ENCODE results near the gene IKZF1.

IKZF1 gene

DNA sequence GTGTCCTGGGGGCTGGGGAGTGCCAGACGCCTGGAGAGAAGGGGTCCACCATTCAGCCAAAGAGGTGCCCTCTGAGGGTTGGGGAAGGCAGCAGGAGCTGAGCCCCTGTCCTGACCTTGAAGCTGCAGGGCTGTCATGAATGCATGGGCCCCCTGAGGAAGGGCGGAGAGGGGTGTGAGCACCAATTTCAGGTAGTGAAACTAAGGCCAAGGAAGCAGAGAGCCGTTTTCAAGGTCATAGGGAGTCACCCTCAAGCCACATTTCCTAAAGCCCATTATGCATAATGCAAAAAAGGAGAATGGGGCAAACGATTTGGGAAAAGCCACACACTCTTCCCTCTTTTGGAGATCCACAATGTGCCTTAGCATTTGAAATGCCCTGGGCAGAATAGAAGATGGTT lies 108.5 kb downstream of the IKZF1 start:
- DNase-seq (ENCODE audit: low read depth): no peak

DNA sequence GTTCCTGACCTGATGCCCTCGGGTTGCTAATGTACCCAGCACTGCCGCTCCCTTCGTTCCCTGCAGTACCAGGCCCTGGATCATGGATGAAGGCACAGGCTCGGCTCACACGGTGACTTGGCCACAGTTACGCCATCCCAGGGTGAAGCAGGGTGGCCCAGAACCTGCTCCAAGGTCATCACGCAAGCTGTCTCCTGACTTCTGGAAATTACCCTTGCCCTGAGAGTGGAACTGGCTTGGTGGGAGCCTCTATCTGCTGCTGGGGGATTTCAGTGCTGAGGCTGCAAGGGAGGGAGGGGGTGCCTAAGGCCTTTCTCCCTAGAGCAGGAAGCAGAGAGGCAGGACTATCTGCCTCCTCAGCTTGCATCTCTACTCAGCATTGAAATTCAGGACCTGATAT lies 109.0 kb downstream of the IKZF1 start:
- no peak for DNase-seq (ENCODE audit: low read depth)

DNA sequence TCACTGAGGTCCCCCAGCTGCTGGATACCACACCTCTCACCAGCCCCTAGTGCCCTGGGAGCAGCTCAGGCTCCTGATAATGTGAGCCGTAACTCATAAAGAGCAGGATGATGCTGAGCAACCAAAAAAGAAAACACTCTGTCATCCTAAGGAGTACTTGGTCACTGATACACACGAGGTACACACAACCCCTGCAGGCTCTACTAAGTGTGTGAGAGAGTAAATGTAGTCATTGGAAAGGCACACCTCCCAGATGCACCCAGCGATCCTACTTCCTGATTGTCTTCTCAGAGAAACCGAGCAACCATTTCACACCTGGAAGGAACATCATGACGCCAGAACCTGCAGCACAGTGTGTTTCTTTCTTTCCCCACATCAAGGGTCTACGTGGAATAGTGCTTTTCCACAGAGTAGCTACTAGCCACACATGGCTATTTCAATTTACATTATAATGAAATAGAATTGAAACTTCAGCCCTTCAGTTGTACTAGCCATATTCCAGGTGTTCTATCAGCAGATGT lies 111.4 kb downstream of the IKZF1 start:
- no peak for DNase-seq (ENCODE audit: low read depth)

DNA sequence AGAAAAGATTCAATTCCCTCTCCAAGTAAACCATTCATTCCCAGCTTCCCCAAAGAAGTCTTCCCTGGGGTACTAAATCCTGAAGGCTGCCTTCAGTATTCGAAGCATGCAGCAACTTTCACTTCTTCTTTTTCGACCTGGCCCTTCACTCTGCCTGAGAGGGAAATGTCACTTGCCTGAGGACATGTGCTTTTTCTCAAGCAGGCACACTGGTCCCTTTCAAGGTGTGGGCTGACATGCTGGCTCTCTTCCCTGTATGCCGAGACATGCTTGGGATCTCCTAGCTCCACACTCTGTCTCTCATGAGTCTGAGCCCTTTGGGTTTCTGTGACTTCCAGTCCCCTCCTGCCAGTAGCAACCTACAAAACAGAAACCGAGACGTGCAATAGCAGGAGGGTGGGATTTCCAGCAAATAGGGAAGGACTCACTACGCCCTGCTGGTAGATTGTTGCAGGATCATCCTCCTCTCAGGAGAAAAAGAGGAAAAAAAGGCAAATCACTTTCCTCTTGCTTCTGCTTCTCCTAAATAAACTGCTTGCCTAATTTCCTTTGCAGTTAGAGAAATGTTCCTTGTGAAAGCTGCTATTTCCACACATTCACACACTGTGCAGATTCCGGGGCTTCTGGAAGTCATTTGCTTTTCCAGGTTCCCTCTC lies 112.1 kb downstream of the IKZF1 start:
- no peak for DNase-seq (ENCODE audit: low read depth)

- peak; percentile 17 for DNase-seq (ENCODE audit: low read depth)
Measured at GRCh38 chr7:50418086-50418515, 113.6 kb downstream of the IKZF1 start.

- DNase-seq (ENCODE audit: low read depth): no peak
Measured at GRCh38 chr7:50418526-50419290, 114.2 kb downstream of the IKZF1 start.

DNA sequence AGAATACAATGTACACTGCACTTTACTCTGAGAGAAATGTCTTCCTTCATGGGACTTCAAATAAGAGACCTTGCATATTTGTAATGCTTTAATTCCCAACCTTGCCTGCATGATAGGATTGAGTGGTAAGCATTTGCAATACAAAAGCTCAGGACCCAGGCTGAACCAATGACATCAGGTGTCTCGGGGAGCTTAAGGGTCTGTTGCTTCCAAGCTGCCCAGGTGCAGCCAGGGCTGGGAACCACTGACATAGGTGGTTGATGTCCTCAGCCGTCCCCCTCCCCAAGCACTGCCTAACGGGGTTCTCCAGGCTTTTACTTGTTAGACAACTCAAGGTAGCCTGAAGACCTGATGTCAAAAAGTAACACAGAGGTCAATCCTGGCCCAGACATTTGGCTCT lies 116.5 kb downstream of the IKZF1 start:
- DNase-seq (ENCODE audit: low read depth): no peak

DNA sequence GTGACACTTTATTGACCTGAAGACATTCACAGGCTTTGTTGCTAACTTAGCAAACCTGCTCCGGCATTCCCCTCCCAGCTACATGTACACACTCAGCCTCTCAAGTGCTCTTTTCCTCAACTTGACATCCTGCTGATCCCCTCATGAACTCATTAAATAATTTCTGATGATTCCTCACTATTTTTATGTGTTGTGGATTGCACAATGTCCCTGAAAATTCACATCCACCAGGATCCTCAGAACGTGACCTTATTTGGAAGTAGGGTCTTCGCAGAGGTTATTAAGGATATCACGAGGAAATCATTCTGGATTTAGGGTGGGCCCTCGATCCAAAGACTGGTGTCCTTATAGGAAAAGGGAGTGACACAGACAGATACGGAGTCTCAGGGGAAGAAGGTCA lies 118.3 kb downstream of the IKZF1 start:
- no peak for DNase-seq (ENCODE audit: low read depth)

GRCh38 chr7:50423860-50424259 lies 119.3 kb downstream of the IKZF1 start:
- no peak for DNase-seq (ENCODE audit: low read depth)

GRCh38 chr7:50425318-50425717 lies 120.8 kb downstream of the IKZF1 start:
- no peak for DNase-seq (ENCODE audit: low read depth)

- DNase-seq (ENCODE audit: low read depth): no peak
Measured at GRCh38 chr7:50426280-50427045, 121.9 kb downstream of the IKZF1 start.

DNA sequence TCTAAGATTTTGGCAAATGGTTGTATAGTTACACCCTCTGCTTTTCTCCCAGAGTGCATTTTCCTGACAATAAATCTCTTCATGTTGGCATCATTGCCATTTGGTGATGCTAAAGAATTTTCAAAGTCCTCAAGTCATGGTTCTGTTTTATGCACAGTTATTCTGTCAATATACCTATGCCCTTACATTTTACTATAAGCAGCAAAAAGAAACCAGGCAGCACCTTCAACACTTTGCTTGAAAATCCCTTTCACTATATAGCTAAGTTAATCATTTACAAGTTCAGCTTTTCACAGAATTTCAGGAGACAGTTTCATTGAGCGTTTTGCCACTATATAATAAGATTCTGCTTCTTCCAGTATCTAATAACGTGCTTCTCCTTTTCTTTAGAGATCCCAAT lies 123.0 kb downstream of the IKZF1 start:
- DNase-seq (ENCODE audit: low read depth): no peak

GRCh38 chr7:50428911-50429310 lies 124.4 kb downstream of the IKZF1 start:
- DNase-seq (ENCODE audit: low read depth): no peak

DNA sequence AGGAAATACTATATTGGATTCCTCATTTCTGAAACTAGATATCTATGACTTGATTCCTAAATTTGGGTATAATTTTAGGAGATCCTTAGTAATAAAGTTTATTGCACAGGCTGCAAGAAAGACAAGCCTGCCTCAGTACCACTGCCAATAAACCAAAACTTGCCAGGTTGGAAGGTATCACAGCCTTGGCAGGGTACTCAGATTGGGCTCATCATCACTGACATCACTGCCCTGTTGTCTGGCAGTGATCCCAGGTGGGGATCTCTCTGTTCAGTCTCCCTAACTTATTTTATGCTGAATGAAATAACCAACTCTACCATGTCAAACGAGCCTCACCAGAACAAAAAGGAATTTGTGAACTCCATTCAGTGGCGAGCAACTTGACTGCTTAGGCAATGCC lies 126.8 kb downstream of the IKZF1 start:
- DNase-seq (ENCODE audit: low read depth): no peak

DNA sequence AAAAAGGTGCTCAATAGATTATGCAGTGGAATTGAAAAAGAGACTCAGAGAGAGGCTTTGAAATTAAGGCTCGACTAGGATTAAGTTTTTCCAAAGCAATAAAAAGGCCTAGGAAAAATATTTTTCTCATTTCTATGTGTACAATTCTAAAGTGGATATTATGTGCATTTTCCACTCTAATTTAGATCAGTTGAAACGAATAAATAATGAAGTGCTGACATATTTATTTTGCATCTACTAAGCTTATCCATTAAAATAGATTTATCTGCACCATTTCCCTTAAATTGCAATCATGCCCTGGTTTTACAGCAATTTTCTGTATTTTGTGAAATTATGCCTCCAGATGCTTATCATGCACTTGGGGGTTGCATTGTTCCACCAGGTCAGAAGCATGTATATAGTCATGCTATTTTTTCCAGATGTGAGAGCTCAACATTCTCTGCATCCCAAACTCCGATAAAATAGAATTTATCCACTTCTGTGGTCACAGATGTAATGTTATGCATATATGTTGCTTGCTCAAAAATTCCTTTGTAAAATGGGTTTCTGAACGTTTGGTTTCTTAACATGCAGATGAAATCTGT lies 127.3 kb downstream of the IKZF1 start:
- no peak for DNase-seq (ENCODE audit: low read depth)

- DNase-seq (ENCODE audit: low read depth): no peak
Measured at GRCh38 chr7:50436133-50436806, 131.8 kb downstream of the IKZF1 start.

DNA sequence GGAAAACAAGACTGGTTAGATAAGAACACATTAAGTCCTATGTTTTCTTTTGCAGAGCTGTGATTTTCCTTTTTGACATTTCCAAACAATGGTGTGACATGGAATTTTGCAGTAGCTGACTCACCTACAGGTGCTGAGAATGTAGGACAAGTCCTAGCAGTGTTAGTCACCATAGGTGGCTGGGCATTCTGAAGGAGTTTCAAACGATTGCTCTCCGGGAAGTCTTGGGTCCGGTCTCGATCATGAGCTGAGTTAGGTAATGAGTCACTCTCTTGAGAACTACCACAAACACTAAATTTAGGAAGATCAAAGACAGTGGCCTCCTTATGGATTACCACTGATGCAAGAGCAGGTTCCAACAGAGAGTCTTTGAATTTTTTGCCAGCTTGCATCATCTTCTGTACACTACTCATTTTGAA lies 142.0 kb downstream of the IKZF1 start:
- peak; percentile 33 for DNase-seq (ENCODE audit: low read depth)

DNA sequence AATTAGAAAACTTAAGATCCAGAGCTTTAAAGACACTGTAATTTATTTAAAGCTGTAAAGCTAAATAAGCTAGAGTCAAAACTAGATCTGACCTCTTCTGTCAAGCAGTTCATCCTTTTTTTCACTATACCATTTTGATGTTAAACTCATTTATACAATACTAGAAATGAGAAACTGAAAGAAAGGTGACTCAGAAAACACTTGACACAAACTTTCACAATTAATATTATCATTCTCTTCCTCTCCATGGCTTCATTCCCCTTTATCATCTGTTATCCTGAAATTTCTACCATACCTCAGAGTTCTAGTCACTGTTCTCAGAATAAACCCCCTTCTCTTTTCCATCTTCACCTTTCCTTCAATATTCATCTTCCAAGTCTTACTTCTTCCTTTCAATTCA lies 144.3 kb downstream of the IKZF1 start:
- no peak for DNase-seq (ENCODE audit: low read depth)

GRCh38 chr7:50449501-50449880 lies 145.0 kb downstream of the IKZF1 start:
- DNase-seq (ENCODE audit: low read depth): no peak

DNA sequence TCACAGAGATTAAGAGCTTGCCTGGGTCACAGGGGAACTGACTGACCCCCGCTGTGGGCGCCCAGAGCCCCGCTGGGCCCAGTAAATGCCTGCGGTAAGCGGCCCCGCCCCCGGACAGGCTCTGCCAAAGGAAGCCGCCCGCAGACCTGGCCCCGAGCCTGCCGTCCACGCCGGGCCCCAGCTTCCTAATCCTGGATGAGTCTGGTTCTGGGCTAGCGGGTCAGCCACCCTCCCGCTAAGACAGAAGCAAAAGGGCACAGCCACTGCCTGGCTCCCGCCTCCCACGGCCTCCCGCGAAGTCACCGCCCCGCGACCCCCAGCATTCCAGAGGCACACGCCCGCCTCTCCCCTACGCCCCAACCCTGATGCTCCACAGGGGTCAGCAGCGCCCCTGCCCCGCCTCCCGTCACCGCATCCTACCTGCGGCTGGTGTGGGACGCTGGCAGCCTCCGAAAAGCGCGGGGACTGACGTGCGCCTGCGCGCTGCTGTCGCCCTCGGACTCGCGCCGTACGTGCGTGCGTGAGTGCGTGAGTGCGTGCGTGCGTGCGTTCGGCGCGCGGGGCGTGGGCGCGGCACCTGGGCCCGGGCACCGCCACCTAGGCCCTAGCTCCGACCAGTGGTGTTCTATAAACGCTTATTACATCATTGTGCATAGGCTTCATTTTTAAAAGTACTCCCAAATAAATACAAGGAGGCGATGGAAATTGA lies 145.5 kb downstream of the IKZF1 start, which contains the start of gene FIGNL1:
Gene FIGNL1 (minus strand): TSS at position 470 of the 709 bp plus-strand sequence. CDS start 3,063 bp downstream, outside the sequence.
- no peak for DNase-seq (ENCODE audit: low read depth)

DNA sequence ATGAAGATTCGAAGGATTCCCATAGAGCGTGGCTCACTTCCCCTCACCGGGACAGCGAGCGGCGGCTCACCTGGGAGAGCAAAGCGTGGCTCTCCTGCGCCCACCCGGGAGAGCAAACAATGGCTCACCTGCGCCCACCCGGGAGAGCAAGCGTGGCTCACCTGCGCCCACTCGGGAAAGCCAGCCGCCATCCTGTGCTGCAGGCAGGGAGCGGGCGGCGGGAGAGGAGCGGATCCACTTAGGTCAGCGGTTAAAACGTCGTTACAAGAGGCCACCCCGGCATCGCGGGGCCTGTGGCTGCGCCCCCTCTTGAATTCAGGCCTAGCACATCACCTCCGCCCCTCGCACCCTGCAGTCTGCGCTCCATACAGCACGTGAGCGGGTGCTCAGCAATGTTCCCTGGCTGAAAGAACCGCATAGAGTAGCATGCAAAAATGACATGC lies 146.1 kb downstream of the IKZF1 start:
- DNase-seq (ENCODE audit: low read depth): no peak

All from GM04503 (cell line).